ENCODE measurements around the gene GLP2R.

Gene GLP2R

DNA sequence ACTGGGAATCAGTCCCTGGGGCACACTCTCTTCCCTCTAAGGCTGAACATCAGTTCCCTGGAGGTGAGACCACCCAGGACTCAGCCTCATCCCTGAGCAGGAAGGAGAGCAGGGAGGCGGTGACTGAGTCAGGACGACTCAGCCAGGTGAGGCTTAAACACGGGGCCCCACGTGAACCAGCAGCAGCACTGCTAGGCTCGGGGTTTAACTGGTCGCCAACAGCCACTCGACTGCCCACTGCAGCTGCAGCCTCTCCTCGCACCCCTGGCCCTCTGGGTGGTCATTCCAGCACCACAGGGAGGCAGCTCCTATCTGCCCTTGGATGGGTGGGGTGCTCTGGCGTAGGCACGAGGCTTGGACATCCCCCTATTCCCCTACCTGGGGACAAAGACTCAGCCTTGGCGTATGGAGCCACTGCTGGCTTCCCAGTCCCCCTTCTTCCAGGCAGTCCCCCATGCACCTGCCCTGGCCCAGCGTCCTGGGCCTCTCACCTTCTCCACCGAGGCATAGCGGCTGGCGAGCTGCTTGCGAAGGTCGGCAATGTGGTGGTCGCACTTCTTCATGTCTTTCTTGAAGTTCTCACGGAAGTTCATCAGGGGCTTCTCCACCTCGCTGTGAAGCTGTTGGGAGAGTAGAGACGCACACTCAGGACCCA is 100.6 kb downstream of the GLP2R start:
- no peak for DNase-seq

DNA sequence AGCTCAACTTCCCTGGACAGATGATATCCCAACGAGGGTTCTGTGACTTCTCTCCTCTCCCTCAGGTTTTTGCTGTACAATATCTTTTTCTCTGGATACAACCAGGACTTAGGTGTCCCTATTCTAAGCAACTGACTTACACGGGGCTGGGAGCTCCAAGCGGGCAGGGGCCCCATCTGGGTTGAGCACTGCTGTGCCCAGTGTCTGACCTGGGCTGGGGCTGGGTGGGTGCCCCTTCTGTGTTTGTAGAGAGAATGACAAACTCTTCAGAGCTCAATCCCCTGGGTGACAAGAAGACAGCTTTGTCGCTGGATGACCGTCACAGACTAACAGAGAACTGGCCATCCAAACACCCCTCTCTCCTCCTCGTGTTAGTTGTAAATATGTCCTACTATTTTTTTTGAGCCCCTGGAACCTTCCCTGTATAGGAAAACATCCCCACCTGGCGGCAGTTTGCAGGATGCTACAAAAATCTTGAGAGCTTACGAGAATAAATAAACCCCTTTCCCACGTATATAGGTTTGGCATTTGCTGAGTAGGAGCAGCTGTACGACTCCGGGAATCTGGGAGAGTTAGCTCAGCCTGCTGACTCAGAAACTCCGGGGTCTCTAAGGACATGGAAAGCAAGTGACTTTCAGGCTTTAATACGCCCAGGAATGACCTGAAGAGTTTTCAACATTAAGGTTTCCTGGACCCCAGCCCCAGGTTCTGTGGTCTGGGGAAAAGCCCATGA is 103.0 kb downstream of the GLP2R start:
- DNase-seq = peak; percentile 49

DNA sequence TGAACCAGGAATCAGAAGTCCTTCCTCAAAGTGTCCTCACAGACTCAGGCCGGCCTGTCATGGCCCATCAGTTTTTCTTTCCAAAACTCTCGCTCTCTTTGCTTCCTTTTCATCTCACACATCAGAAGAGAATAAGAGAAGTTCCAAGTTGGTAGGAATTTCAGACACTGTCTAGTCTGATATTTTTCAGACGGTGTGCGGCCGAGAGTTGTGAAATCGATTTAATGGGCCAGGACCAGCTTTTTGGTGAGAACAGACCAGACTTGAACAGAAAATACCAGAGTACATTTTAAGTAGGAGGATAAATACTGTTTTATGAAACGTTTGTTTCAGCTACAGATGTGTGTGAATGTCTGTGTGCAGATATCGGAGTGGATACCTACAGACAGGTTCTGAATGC is 104.1 kb downstream of the GLP2R start:
- no peak for DNase-seq

DNA sequence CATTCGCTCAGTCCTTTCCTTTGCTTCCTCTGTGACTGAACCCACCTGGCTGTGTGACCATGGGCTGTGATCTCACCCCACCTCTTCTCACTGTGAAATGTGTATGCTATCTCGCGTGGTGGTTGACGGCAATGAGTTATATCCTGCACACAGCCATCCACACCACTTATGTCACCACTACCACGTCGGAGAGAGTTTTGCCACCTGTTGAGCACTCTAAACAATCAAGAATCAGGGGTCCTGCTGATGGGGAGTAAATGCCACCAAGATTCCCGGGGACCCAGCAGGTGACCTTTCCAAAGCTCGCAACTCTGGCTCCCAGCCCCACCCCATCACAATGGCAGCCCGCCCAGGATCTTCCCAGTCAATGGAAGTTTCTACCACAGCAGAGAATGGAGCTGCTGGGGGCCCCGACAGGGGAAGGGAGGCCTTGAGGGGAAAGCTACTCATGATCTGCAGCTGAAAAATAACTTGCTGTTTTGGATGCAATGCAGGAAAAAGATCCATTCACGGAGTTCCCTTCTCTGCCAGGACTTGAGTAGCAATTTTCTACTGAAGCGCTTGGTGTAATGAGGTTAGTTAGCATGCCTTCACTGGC is 105.5 kb downstream of the GLP2R start:
- no peak for DNase-seq

DNA sequence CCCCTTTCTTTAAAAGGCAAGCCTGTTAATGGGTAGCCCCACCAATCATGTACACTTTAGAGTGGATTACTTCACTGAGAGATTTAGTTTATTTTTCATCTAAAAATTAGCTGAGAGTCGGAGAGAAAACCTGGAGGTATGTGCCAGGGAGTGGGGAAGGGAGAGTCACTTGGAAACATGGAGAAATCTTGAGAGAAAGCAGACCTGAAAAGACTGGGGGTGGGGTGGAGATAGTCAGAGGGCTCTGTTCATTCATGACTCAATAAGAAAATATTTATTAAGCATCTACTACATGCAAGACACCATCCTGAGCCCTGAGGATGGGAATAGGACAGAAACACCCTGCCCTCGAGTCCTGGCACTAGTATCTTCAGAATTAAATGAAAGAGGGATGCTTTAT is 106.8 kb downstream of the GLP2R start:
- DNase-seq = no peak

DNA sequence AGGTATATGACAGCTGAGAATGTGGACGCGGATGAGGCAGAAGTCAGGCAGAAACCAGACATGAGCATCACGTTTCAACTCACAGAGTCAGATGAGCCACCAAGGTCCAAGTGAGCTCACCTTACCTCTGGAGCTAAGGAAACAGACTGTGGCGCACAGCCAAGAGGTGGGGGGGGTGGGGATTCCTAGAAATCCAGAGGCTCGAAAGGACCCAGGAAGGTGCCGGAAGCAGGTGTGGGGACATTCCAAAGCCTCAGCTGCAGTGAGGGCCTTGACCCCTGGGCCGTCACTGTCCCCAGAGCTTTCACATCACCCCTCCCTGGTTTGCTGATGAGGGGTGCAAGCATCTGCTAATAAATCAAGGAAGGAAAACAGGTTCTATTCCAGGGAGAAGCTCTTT is 108.6 kb downstream of the GLP2R start:
- DNase-seq = no peak

DNA sequence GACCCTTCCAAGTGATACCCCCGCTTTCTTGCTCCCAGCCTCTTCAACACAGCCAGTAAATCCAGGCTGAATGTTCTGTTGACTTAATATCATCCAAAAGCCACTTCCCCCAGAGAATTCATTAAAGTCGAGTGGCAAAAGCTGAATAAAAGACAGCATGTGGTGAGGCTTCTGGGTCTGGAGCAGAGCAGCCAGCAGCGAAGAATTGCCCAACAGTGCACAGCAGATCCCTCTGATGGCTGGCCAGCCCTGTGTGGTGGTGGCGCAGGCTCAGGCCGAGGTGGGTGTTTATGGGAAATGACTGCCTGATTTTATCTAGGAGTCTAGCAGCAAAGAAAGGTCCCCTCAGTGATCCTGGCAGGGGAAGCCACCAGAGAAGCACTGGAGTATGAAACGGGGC is 109.7 kb downstream of the GLP2R start:
- no peak for DNase-seq

DNA sequence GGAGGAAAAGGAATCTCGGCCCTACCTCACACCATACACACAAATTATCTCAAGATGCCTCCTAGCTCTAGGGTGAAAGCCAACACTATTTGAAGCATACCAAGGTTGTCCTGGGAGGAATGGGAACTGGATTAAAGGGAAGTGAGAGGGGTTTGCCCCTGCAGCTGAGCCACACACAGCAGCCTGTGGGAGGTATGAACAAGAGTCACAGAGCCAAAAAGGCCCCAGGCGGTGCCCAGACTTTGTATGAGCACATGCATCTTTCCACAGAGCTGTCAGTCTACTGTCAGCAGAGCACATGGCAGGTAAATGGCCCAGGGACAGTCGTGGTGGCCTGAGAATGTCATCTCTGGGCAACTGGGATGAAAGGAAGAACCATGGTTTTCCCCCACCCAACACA is 110.4 kb downstream of the GLP2R start:
- no peak for DNase-seq

DNA sequence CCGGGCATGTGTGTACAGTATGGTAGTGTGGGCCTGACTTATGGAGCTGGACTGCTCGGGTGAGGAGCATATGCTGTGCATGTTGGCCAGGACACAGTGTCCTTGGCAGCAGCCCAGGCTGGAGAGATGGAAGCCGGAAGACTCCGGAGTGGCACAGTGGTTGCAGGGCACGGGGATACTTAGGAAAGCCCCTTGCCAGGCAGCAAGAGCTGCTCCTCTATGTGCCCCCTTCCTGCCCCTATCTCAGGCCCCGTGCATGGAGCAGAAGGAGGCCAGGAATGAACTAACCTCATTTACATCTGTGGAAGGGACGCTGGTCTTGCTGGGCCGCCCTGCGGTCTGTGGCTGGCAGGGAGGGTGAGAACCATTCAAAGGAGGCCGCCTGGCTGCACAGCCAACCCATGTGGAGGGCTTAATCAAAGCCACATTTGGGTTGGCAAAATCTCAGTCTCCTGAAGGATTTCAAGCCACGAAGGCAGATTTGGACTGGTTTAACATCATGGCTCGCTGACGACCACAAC is 111.6 kb downstream of the GLP2R start:
- DNase-seq = no peak

DNA sequence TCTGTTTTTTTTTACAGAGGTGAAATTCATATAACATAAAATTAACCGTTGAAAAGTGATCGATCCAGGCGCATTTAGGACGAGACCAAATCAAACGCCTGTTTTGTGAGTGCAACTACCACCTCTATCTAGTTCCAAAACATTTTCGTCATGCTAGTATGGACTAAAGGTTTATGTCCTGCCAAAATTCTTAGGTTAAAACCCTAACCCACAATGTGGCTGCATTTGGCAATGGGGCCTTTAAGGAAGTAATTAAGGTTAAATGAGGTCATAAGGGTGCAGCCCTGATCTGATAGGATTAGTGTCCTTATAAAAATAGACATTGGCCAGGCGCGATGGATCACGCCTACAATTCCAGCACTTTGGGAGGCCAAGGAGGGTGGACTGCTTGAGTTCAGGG is 112.2 kb downstream of the GLP2R start:
- no peak for DNase-seq

DNA sequence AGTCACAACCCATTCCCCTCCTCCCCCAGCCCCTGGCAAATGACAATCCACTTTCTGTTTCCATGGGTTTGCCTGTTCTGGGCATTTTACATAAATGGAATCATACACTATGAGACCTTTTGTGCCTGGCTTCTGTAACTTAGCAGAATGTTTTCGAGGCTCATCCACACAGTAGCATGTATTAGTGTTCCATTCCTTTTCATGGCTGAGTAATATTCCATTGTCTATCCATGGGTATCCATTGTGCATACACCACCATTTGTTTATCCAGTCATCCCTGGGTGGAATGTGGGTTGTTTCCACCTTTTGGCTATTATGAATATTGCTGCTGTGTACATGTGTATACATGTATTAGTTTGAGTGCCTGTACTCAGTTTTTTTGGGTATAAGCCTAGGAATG is 113.0 kb downstream of the GLP2R start:
- DNase-seq = no peak

DNA sequence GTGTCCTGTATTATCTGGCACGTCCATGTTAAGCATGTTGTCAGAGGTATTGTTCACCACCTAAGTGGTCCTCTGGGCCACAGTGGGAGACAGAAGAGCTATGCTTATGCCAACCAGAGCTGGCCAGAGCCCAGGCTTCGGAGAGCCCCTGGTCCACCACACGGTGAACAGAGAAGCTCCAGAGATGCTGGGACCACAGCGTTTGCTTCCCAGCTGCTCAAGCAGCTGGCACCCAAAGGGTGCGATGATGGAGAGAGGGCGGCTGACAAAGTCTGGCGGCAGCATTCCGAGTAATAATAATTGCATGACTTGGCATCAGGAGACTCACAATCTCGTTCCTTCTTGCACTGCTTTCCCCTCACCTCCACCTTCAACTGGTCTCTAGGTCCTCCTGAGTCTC is 115.1 kb downstream of the GLP2R start:
- DNase-seq = no peak

DNA sequence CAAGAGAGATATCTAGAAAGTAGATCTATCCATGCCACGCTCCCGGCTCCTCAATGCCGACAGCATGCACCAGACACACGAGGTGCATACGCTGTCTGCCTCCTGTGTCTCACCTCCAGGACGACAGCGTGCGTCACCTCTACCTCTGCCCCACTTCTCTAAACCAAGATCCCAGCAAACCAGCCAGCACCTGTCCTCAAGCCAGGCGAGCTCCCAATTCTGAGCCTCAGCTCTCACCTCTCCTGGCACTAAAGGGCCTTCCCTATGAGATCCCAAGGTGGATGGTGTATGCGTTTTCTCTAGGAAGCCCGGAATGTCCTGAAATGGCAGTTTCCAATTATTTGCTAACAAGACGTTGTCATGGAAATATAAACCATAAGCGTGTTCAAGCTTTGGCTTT is 115.6 kb downstream of the GLP2R start:
- no peak for DNase-seq
